HuH-7 (cell line): ENCODE results near the gene TRIM29.

Experiments used
- DNase-seq: peaks from one replicate; pipeline ENCODE4 v3.0.0; 2011; ENCODE audit warnings: low spot score

The TRIM29 gene

DNA sequence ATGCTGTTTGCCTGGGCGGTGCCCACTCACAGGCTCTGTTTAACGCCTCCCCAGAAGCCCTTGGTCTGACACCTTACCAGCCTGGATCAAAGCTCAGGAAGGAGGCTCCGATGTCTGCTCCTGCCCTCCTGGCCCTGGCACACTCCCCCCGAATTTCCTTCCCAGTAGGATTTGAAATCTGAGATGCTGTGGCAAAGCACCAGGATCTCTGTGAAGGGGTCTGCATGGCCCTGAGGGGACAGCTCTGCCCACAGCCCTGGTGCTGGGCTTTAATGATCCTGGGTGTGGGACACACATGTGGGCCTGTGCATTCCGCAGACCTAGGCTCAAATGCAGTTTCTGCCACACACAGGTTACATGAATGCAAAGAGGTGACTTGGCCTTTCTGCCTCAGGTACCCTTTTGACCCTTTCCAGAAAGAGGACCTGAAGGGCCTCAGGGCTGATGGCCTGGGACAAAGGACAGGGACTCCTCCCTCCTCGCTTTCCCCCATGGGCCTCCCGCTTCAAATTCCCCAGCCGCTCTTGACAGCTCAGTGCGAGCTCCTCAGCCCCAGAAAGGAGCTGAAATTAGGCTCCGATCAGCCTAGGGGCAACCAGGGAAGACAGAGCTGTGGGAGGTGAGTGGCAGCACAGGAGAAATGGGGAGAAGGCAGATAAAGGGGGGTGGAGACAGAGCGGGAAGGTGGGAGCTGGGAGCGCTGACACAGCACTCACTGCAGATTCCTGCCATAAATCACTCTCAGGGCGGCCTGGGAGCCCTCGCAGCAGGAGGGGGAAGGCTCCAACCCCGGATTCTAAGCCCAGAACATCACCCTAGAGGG lies 41.3 kb downstream of the TRIM29 start:
- DNase-seq = no peak

DNA sequence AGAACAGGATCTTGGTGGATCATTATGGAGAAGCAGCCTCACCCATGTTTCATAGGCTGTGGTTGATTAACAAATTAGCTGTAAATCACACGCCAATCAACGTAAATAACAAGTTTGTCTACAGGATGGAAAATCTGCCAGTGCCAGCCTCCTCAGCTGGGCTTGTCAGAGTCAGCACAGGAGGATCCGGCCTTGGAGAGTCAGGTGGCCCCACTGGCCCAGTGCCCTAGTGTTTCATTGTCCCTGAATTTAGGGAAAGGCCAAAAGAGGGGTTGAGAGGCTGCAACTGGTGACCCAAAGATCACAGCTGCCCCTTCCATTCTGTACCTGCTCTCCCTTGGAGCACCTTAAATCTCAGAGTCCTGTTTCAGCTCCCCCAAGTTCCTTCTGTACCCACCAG lies 42.4 kb downstream of the TRIM29 start:
- no peak for DNase-seq

DNA sequence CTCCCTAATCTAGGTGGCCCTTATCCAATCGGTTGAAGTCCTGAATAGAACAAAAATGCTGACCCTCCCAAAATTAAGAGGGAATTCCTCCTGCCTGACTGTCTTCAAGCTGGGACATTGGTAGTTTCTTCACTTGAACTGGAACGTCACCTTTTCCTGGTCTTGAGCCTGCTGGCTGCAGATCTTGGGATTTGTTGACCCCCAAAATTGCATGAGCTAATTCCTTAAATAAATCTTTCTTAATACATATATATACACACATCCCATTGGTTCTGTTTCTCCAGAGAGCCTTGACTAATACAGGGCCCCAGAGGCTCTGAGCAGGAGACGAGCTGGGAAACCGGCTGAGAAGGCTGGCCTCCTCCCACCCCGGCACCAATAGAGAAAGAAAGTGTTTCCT lies 46.2 kb downstream of the TRIM29 start:
- DNase-seq = no peak

DNA sequence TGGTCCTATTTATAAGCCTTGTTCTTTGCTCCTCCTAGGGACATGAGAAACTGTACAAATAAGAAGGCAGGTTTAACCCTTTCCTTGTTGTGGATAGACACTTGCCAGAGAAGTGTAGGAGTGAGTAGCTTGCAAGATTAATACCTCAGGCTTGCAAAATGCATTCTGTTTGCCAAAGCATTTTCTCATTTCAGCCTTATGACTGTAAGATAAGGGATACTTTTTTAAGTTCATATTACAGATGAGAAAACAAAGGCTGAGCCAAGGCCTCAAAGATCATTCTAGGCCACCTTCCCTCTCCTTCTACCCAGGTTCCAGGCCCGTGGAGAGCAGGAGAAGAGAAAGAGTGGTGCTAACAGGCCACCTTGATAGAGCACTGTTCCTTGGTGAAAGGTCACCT lies 46.8 kb downstream of the TRIM29 start:
- DNase-seq = no peak

DNA sequence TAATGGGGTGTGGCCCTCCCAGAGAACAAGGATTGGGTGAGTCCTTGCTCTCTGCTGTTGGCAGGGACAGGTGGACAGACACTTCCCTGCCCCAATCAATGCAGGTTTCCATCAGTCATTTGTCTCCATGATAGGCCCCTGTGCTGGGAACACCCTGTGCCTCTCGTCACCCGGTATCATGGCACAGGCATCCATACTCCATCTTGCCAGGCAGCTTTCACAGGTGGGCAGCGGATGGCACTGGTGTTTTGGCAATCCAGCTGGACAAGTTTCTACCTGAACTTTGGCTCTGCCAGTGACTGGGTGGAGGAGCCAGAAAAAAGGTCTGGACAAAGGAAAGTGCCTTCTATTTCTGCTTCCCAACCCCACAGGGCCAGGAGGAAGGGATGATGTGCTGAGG lies 47.5 kb downstream of the TRIM29 start:
- no peak for DNase-seq

DNA sequence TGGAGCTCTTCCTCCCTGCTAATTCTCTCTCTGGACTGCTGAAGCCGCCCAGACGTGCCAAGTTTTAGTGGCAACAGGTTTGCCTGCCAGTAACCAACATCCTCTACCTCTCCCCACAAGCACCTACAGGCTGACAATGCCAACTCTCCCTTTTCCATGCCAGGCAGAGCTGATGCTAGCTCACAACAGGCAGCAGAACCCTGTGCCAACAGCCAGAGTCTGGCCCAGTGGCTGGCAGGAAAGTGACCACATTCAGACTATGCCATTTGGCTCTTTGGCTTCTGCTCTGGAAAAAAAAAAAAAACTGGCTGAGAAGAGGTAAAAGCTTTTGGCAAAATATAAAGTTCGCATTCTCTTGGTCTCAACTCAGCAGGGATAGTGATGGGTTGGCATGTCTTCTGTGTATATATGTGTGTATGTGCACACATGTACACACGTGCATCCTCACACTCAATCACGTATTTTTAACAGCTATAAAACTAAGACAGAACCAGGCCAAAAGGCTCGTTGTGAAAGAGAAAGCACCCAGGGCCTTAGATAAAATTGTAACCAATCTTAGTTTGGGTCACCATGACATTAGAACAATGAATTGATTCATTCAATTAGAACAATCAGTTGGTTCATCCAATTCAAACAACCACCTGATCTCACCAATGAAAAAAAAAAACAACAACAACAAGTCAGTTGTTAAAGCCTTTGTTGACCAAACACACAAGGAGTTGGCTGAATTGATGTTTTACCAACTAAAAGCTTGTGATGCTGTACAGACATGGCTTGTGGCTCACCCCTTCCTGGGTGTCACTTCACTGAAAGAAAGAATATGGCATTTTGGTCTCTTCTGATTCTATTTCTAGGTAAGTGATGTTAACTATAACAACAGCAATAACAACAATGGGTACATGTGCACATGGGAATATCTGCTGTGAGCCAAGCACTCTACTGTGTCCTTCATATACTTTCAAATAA lies 48.6 kb downstream of the TRIM29 start:
- DNase-seq = no peak

DNA sequence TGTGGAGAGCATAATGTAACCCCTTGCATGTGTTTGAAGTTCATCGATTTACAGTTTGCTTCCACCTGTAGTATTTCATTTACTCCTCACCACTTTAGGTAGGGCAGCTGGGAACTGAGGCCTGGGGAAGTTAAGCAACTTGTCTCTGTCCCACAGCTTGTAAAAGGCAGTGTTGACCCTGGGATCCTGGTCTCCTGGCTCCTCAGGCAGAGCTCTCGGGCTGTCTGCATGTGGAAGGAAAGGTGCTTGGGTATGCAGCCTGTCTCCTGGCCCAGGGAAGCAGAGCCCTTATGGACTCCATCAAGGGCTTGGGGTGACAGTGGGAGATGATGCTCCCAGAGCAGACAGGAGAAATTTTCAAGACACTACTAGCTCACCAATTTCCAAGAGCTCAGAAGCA lies 49.9 kb downstream of the TRIM29 start:
- no peak for DNase-seq

GRCh38 chr11:120086651-120087050 lies 51.3 kb downstream of the TRIM29 start:
- DNase-seq = no peak

GRCh38 chr11:120079750-120080610 lies 57.9 kb downstream of the TRIM29 start:
- DNase-seq = no peak

GRCh38 chr11:120078397-120078796 lies 59.5 kb downstream of the TRIM29 start:
- DNase-seq = no peak

- DNase-seq = no peak
Observed at GRCh38 chr11:120074076-120074475, 63.8 kb downstream of the TRIM29 start.

DNA sequence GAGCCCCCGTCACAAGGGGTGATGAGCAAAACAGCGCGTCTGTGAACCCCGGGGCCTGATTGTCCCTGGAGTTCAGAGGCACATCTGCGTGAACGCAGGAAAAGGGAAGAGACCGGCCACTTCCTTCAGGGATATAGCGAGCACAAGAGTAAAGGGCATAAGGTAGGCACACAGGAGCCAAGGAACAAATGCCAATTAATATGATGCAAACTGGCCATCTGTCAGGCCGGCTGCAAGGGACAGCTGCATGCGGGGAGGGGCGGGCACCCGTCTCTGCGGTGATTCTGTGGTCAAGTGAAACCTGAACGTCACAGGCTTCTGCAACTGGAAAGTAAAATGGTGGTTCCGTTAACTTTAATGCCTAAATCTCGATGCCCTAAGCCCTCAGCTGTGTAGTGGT lies 64.7 kb downstream of the TRIM29 start:
- no peak for DNase-seq

DNA sequence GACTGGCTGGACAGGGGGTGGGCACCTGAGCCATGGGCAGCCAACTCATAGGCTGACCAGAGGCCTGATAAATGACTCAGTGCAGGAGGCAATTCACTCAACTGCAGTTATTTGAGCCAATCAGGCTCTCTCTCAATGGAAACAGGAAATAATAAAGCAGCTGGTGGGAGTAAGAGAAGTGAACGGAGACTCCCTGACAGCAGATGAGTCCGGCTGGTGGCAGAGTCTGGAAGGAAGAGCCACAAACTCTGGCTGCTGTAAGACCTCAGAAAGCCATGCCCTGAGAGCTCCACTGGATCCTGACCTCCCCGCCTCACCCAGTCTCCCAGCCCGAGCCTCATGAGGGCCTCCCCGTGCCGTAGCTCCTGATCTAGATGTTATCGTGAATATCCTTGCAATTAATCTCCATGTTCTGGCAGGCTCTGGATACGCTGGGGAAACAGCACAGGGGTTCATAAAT lies 69.8 kb downstream of the TRIM29 start:
- no peak for DNase-seq

GRCh38 chr11:120067438-120068113 lies 70.3 kb downstream of the TRIM29 start:
- DNase-seq = no peak

DNA sequence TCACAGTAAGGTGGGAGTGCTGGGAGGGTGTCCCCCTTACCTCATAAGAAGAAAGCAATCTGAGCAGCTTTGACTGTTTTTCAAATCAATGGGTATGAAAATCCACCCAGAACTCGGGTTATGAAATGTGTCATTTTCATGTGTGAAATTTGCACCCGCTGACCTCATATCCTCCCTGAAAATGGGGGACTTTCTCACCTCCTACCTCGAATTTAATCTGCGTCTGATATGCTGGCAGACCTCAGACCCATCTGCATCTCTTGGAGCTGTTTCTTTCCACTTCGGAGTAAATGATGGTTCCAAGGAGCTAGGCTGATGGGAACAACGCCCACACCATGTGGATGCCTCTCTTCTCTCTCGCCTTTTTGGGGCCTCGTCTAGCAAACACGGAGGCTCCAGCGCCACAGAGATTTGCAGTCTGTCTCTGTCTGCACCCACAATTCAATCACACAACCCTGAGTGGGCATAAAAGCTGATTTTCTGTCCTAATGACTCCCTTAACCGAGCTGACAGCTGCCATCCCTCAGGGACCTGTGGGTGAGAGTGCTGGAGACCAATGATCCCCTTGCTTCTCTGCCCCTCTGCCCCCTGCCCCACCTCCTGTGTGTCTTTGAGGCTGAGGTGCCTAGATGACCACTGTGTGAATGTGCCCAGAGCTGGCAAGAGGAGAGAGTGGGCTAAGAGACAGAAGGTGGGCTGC lies 71.0 kb downstream of the TRIM29 start:
- no peak for DNase-seq

DNA sequence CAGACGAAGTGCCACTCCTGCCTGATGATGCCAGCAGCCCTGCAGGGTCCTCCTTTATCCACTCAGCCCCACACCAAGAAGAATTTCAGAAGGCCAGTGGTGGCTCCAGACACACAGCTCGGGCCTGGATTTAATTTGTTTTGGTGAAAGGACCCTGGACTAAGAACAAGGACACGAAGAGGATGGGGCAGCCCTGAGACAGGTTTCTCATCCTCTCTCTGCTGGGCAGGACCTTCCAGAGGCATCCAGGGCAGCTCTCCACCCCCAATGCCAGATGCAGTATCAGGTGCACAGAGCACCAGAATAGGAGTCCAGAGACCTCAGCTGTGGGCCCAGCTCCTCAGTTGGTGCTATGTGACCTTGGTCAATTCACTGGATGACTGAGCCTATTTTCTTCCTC lies 72.0 kb downstream of the TRIM29 start:
- no peak for DNase-seq

DNA sequence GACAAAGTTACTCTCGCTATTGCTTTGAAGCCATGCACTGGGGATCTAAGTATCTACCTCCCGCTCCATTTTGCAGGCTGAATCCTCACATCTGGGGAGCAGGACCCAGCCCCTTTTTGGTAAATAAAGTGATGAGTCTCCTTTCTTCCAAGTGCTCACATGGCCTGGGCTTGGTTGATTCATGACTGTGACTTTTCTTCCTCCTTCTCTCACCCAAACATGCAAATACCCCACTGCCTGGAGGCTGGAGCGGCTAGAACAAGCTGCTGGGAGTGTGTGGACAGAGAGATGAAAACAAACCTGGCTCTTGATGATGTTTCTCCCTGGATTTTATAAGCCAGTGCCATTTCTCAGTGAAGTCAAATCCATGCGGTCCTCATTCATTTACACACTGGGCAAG lies 72.7 kb downstream of the TRIM29 start:
- DNase-seq = no peak

- no peak for DNase-seq
Observed at GRCh38 chr11:120064341-120064740, 73.6 kb downstream of the TRIM29 start.

GRCh38 chr11:120063686-120064340 lies 74.1 kb downstream of the TRIM29 start:
- DNase-seq = no peak

GRCh38 chr11:120062561-120062930 lies 75.4 kb downstream of the TRIM29 start:
- no peak for DNase-seq
